ENCODE results near the gene CIAO3.
"Not testable (repeated sequence)": the region's sequence is repeated elsewhere in the genome, so short reads cannot be mapped to it uniquely, and the experiment has no call there.

CIAO3 gene

GRCh38 chr16:740764-741505, at the start of gene CIAO3:
CIAO3 (minus strand) TSS chr16:740997; CDS start chr16:740985, 12 bp downstream.
- DNase-seq, result peak; percentile 95

- DNase-seq, result no peak
Observed at GRCh38 chr16:790086-790485, 49.3 kb upstream of the CIAO3 start.

GRCh38 chr16:789191-789850, 48.5 kb upstream of the CIAO3 start:
- no peak for DNase-seq

- peak; percentile 87 for DNase-seq
Observed at GRCh38 chr16:788399-789126, 47.8 kb upstream of the CIAO3 start, which contains the start of gene CHTF18. CHTF18 (plus strand) TSS chr16:788620; CDS start chr16:788685, 65 bp downstream.

- DNase-seq, result peak; percentile 40
Observed at GRCh38 chr16:787978-788398, 47.2 kb upstream of the CIAO3 start, which contains the start of gene RPUSD1. RPUSD1 (minus strand) TSS chr16:788381; CDS start chr16:787737, 644 bp downstream.

- no peak for DNase-seq
Observed at GRCh38 chr16:787321-787966, 46.6 kb upstream of the CIAO3 start.

- peak; percentile 69 for DNase-seq
Observed at GRCh38 chr16:785563-786535, 45.1 kb upstream of the CIAO3 start.

GRCh38 chr16:784431-784830, 43.6 kb upstream of the CIAO3 start:
- DNase-seq, result no peak

- DNase-seq, result no peak
Observed at GRCh38 chr16:783404-784161, 42.8 kb upstream of the CIAO3 start.

- no peak for DNase-seq
Observed at GRCh38 chr16:782766-783403, 42.1 kb upstream of the CIAO3 start.

GRCh38 chr16:782258-782657, 41.5 kb upstream of the CIAO3 start:
- no peak for DNase-seq

- DNase-seq, result no peak
Observed at GRCh38 chr16:781346-782010, 40.7 kb upstream of the CIAO3 start.

- no peak for DNase-seq
Observed at GRCh38 chr16:780296-780695, 39.5 kb upstream of the CIAO3 start.

GRCh38 chr16:779561-779960, 38.8 kb upstream of the CIAO3 start:
- no peak for DNase-seq

GRCh38 chr16:778909-779527, 38.2 kb upstream of the CIAO3 start:
- DNase-seq, result no peak

- DNase-seq, result no peak
Observed at GRCh38 chr16:778447-778846, 37.6 kb upstream of the CIAO3 start.

GRCh38 chr16:777826-778225, 37.0 kb upstream of the CIAO3 start:
- no peak for DNase-seq

- no peak for DNase-seq
Observed at GRCh38 chr16:776824-777223, 36.0 kb upstream of the CIAO3 start.

- DNase-seq, result not testable (repeated sequence)
Observed at GRCh38 chr16:776298-776697, 35.5 kb upstream of the CIAO3 start.
